ENCODE results near the gene PDAP1. TPM values are rescaled to one million over a fixed set of nuclear protein-coding genes. Genes with fewer than 3 reads are reported as not detected.

Gene PDAP1
- total and polyA plus RNA-seq, 2 of the 8 experiments (the other 6 are each of a cell fraction or from before 2014, with no cell fraction given): 26.6 to 169 TPM

GRCh38 chr7:99455874-99456273 is 47.5 kb upstream of the PDAP1 start:
- Histone ChIP-seq H3K4me1 (replicated peaks in 1 of 4; ENCODE audit: control insufficient read depth in 3 of 4, insufficient read depth in 4 of 4, low read length in 3 of 4) (no peaks in the 10 kb centered on the region; a peak in 1 of 7 replicates), H3K79me1 (ENCODE audit: low read depth, low read length) (peaks cover 3% of the 10 kb centered on the region), H2BK12ac (ENCODE audit: low read depth, low read length) (no peak overlapping the region), H4K8ac (ENCODE audit: extremely low read depth, insufficient read depth, low read length) (peak overlapping the region; percentile 10; the same call in 1 of the 2 replicates), H3K9me3 (ENCODE audit: insufficient read depth in 2 of 2, low read depth in 1 of 2, low read length in 1 of 2) (no peaks in the 10 kb centered on the region), H3K4me3 (ENCODE audit: extremely low read depth in 1 of 4, insufficient read depth in 2 of 4, low read depth in 3 of 4, low read length in 4 of 4) (no peak overlapping the region), H3K18ac (ENCODE audit: extremely low read depth, low read length) (no peak overlapping the region), H2BK5ac (ENCODE audit: low read depth, low read length) (no peak overlapping the region), H2BK20ac (ENCODE audit: low read length) (no peak overlapping the region), H4K91ac (replicated peaks; ENCODE audit: insufficient read length, low read length) (no peak overlapping the region), H3K56ac (replicated peaks; ENCODE audit: insufficient read length, low read depth, low read length) (no peak overlapping the region), H3K23me2 (ENCODE audit: low read depth, low read length) (no peaks in the 10 kb centered on the region), H3K27me3 (replicated peaks in 1 of 4; ENCODE audit: control insufficient read depth in 3 of 4, extremely low read depth in 1 of 4, insufficient read depth in 3 of 4, low read length in 3 of 4) (no peaks in the 10 kb centered on the region), H4K5ac (ENCODE audit: insufficient read length, low read depth, low read length) (no peak overlapping the region), H3K79me2 (ENCODE audit: control insufficient read depth in 1 of 2, insufficient read depth in 2 of 2, low read length in 2 of 2) (peaks cover 3 to 23% of the 10 kb centered on the region in 2 experiments; a peak in 3 of 4 replicates), H2AK5ac (ENCODE audit: low read depth, low read length) (no peak overlapping the region), H2BK120ac (replicated peaks; ENCODE audit: low read depth, low read length) (no peak overlapping the region), H2AFZ (ENCODE audit: low read length) (no peak overlapping the region), H4K20me1 (replicated peaks in 1 of 2; ENCODE audit: control insufficient read depth in 1 of 2, insufficient read depth in 2 of 2, low read length in 2 of 2) (peaks cover 13 to 33% of the 10 kb centered on the region in 2 experiments), H3K4me2 (ENCODE audit: insufficient read depth in 1 of 2, low read depth in 2 of 2, low read length in 2 of 2) (no peak overlapping the region), H3K36me3 (ENCODE audit: control insufficient read depth in 2 of 4, insufficient read depth in 4 of 4, low read length in 3 of 4) (peaks cover 24 to 86% (median 60%) of the 10 kb centered on the region in 4 experiments), H2BK15ac (ENCODE audit: low read length) (no peak overlapping the region), H3K27ac (ENCODE audit: low read depth, low read length) (no peak overlapping the region), H3K23ac (ENCODE audit: insufficient read length) (no peak overlapping the region), H3K9ac (replicated peaks in 1 of 4; ENCODE audit: extremely low read depth in 1 of 4, low read depth in 3 of 4, low read length in 3 of 4) (no peak overlapping the region), H3K14ac (ENCODE audit: insufficient read length) (no peak overlapping the region), H3K4ac (replicated peaks; ENCODE audit: insufficient read length, low read depth, low read length) (no peak overlapping the region)
- DNase-seq (ENCODE audit: low read depth in 1 of 2, low spot score in 2 of 2): no peak
- no peak for FAIRE-seq
- 84% methylated on average over 9 of the region's 9 CpGs; no CpG with 5 or more reads in 1 of the 2 experiments for WGBS, 2 experiments (ENCODE audit: extremely low coverage in 1 of 2, insufficient coverage in 1 of 2, insufficient read length in 1 of 2, insufficient replicate concordance in 2 of 2, low coverage in 1 of 2, low lambda C conversion rate in 2 of 2, missing lambda C conversion rate in 1 of 2)
- CTCF ChIA-PET (ENCODE audit: partially characterized antibody): interaction anchor here (0.7 to 2.1 kb wide), 5 partner anchors 12 to 52 kb away, joined by 3 to 7 read pairs (median 3); no protein-coding TSS in a partner anchor
- POLR2A ChIA-PET (ENCODE audit: partially characterized antibody): interaction anchor here (1.1 to 7.5 kb wide), 11 partner anchors 9 to 102 kb away, joined by 3 to 63 read pairs (median 6); partner anchors contain the start of genes ATP5MF, BUD31, CPSF4 and PDAP1
- peak; percentile 13; the same call in 1 of the 2 replicates for TF ChIP-seq POLR2AphosphoS5 (IDR thresholded peaks at IDR 0.05; ENCODE audit: low read depth, low read length)
- TF ChIP-seq HDAC6 (IDR thresholded peaks at IDR 0.05; ENCODE audit: low read depth, low read length): no peak
- no peak for TF ChIP-seq SAP30 (IDR thresholded peaks at IDR 0.05; ENCODE audit: insufficient read depth, insufficient replicate concordance, low read length)
- TF ChIP-seq SIN3A (conservative IDR thresholded peaks at IDR 0.05 in 1 of 2, IDR thresholded peaks at IDR 0.05 in 1 of 2; ENCODE audit: low read depth in 1 of 2, low read length in 2 of 2): no peak
- TF ChIP-seq SRF (IDR thresholded peaks at IDR 0.05; ENCODE audit: low read depth, low read length): no peak
- TF ChIP-seq ZNF274 (IDR thresholded peaks at IDR 0.05; ENCODE audit: borderline replicate concordance, extremely low read depth, low read length): no peak
- no peak for TF ChIP-seq KDM5A (IDR thresholded peaks at IDR 0.05; ENCODE audit: low read length)
- TF ChIP-seq TEAD4 (IDR thresholded peaks at IDR 0.05; ENCODE audit: low read depth, low read length): no peak
